Spinal cord (tissue), 10 donors: ENCODE data around the gene DTHD1. TPM values are rescaled to one million over a fixed set of nuclear protein-coding genes. Genes with fewer than 3 reads are reported as not detected.

Experiments
- DNase-seq, 6 donors: peaks; one replicate each; pipeline versions ENCODE4 v3.0.0 to v3.0.0-alpha.2; 2013 to 2015; ENCODE audit warnings: low spot score in 6 of 6, low read depth in 4 of 6
- H3K27ac ChIP-seq: one replicate; pipeline ENCODE4 v1.5.1; 2013; ENCODE audit warnings: low read depth, low read length, control low read depth
- H3K27me3 ChIP-seq: one replicate; pipeline ENCODE4 v1.6.1; 2013; ENCODE audit warnings: low read length; ENCODE audit not compliant: control insufficient read depth, insufficient read depth
- H3K36me3 ChIP-seq: one replicate; pipeline ENCODE4 v1.6.1; 2013; ENCODE audit warnings: low read length; ENCODE audit not compliant: control insufficient read depth, insufficient read depth
- H3K4me1 ChIP-seq: one replicate; pipeline ENCODE4 v1.6.1; 2013; ENCODE audit warnings: low read length; ENCODE audit not compliant: control insufficient read depth, insufficient read depth
- H3K4me3 ChIP-seq: one replicate; pipeline ENCODE4 v1.5.1; 2013; ENCODE audit warnings: low read depth, low read length, control low read depth
- H3K9me3 ChIP-seq: one replicate; pipeline ENCODE4 v1.6.1; 2013; ENCODE audit warnings: low read length; ENCODE audit not compliant: control insufficient read depth, insufficient read depth
- WGBS: methylation state at CpG from one replicate; pipeline ENCODE4 v1.1.5; 2013; ENCODE audit warnings: missing lambda C conversion rate; ENCODE audit not compliant: insufficient coverage; 5-methylcytosine and 5-hydroxymethylcytosine counted together
- long read RNA-seq, 4 donors: transcript quantifications; one replicate each; lab custom pipeline, GENCODE V29; 2026
- polyA plus RNA-seq, 2 donors: library from polyadenylated mRNA; unstranded; fragments of 120-200 nt; gene quantifications; one replicate each; pipeline ENCODE4 v1.2.1, GENCODE V29; 2013; ENCODE audit not compliant: insufficient read length in 2 of 2
- total RNA-seq, 2 donors: library from RNA; depleted of rRNA in 1 of 2; stranded (reverse); fragments of 120-200 nt in 1 of 2; fragments of >200 nt in 1 of 2; gene quantifications; one replicate each; pipeline versions ENCODE4 v1.2.3 to v1.2.4, GENCODE V29; 2013 to 2014
- donor health status: healthy.

Gene DTHD1
- 1 to 10 TPM; 7.6 to 7.8 TPM for total RNA-seq
- 10 to 100 TPM in 1 of 2 donors, 1 to 10 TPM in 1; 5.1 to 13.2 TPM for polyA plus RNA-seq
- long read RNA-seq, donor 1: 0 reads
- long read RNA-seq, donor 2: 0 reads
- long read RNA-seq, donor 3, partial matches to known transcripts: 0 of 1 reads
- long read RNA-seq, donor 3, other reads (novel, unspliced or antisense): 0 of 1 reads
- long read RNA-seq, donor 4: 0 reads

DNA sequence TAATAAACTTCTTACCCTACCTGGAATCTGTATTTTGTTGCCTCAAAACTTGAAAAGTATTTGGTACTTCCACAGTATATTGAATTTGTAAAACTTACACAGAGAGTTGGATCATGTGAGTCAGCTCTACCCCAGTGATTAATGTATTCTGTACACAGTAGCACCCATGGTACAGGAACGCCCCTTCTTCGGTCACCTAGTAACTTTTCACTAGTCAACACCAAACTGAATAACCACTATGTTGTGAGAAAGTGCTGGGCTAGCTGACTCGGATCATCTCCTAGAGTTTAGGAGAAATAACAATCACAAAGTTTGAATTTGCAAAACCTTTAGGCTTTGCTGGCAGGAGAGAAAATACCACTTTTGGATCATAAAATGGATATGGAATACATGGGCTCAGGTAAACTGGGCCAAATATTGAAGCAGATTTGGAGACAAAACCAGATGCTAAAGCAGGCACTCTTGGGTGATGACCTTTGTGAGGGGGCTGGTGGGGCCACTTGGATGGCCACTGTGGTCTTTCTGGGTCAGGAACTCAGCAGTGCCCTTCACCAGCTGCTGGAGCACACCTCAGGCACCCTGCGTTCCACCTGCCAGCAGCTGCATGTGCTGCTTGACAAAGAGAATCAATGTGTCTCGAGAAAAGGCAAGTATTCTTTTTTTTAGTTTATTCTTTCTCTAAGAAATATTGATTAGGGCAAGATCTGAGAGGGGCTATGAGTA is at the start of gene DTHD1:
DTHD1 (plus strand) TSS at position 233 of the 723 bp plus-strand sequence; CDS start at position 376, 143 bp downstream.
- H3K9me3 ChIP-seq: no peaks in the 10 kb centered on the region
- WGBS: no CpG with 5 or more reads among the region's 5 CpGs
- H3K4me1 ChIP-seq: peaks cover 3% of the 10 kb centered on the region
- H3K36me3 ChIP-seq: no peaks in the 10 kb centered on the region
- no peak for DNase-seq
- H3K27ac ChIP-seq: peak within 1 kb of the TSS; percentile 47
- H3K4me3 ChIP-seq: peak within 1 kb of the TSS; percentile 7
- no peaks in the 10 kb centered on the region for H3K27me3 ChIP-seq

DNA sequence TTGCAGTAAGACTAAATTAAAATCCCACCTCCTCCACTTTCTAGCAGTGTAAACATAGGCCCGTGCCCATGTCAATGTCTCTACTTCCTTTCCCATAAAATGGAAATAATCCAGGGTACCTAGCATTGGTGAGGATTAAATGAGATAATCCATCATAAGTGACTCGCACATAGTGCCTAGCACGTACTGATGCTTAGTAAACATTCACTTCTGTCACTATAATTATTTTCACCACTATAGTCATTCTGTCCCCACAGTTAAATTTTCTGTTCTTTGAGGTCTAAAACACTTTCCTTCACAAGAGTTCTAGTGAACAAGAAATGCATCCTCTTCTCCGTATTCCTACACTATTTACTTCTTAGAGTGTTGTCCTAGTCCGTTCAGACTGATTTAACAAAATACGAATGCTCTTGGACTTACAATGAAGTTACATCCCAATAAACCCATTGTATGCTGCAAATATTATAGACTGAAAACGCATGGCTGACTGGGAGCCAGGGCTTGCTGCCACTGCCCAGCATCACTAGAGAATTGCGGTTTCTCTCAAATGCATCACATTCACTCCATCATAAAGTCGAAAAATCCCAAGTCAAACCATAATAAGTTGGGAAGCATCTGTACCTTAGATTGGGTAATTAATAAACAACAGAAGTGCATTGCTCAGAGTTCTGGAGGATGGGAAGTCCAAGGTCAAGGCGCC is 47.7 kb upstream of the DTHD1 start:
- Histone ChIP-seq H3K4me1 (no peaks in the 10 kb centered on the region), H3K27me3 (no peaks in the 10 kb centered on the region), H3K36me3 (no peaks in the 10 kb centered on the region), H3K4me3 (no peak overlapping the region), H3K9me3 (no peaks in the 10 kb centered on the region), H3K27ac (no peak overlapping the region)
- WGBS: 76% methylated on average over 4 of the region's 10 CpGs
- DNase-seq: no peak

DNA sequence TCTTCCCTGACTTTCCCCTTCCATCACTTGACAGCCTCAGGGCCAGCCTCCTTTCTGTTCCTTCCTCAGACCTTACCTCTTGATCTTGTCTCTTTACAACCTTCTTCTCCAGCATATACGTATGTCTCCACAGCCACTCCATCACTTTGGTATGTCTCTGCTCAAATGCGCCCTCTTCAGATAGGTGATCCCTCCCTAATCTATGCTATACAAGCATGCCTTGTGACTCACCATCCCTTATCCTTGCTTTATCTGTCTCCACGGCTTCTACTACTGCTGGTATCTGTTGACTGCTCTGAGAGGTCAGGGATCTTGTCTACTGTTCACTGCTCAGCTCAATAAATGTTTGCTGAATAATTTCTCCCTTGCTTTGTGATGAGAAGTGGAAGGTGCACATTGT is 46.1 kb upstream of the DTHD1 start:
- no peaks in the 10 kb centered on the region for H3K9me3 ChIP-seq
- 96% methylated on average over 2 of the region's 3 CpGs for WGBS
- H3K27me3 ChIP-seq: no peaks in the 10 kb centered on the region
- H3K36me3 ChIP-seq: no peaks in the 10 kb centered on the region
- H3K4me1 ChIP-seq: no peaks in the 10 kb centered on the region
- H3K27ac ChIP-seq: no peak overlapping the region
- DNase-seq: no peak
- H3K4me3 ChIP-seq: no peak overlapping the region

DNA sequence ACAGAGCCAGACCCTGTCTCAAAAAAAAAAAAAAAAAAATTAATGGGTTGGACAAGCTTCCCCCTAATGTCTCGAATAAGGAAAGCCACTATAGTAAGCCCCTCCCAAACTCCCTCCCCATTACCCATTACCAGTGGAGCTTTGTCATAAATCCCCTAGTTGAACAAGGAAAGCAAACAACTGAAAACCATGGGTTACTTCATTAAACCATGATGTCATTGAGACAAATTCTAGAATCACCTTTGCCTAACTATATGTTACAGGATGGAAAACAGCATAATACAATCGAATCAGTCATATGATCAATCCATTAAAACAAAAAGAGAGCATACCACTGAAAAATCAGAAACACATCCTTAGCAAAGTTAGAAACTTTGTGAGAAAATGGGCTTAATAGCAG is 45.3 kb upstream of the DTHD1 start:
- Histone ChIP-seq H3K9me3 (no peaks in the 10 kb centered on the region), H3K27me3 (no peaks in the 10 kb centered on the region), H3K4me3 (no peak overlapping the region), H3K27ac (no peak overlapping the region), H3K4me1 (no peaks in the 10 kb centered on the region), H3K36me3 (no peaks in the 10 kb centered on the region)
- DNase-seq: no peak
- WGBS: no CpG with 5 or more reads among the region's 2 CpGs

DNA sequence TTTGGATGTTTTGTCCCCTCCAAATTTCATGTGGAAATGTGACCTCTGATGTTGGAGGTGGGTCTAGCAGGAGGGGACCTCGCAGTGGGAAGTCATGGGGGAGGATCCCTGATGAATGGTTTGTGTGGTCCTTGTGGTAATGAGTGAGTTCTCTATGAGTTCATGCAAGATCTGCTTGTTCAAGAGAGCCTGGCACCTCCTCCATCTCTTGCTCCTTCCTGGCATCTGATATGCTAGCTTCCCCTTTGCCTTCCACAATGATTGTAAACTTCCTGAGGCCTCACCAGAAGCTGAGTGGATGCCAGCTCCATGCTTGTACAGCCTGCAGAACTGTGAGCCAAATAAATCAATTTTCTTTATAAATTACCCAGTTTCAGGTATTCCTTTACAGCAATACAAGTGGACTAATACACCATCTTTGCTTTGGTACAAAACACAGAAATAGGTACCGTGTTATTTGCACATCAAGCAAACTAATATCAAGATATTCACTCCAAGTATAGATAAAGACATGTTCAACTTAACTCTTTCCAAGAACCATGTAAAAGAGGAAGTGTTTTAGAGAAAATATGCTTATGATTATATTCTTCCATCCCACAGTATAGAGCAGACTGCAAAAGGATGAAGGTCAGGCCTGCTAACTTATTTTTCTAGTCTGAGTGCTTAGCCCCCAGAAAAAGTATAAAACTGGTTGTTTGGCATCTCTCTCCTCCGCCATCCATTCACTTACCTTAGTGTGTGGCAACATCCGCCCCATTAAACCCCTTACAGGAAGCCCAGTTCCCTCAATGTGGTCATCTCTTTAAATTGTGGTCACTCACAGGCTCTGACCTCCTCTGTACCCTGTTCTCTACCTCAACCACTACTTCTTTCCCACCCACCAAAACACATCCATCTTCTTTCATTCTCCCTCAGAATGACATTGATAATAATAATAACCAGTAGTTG is 43.8 kb upstream of the DTHD1 start:
- H3K4me1 ChIP-seq: no peaks in the 10 kb centered on the region
- 82% methylated on average over 3 of the region's 4 CpGs for WGBS

DNA sequence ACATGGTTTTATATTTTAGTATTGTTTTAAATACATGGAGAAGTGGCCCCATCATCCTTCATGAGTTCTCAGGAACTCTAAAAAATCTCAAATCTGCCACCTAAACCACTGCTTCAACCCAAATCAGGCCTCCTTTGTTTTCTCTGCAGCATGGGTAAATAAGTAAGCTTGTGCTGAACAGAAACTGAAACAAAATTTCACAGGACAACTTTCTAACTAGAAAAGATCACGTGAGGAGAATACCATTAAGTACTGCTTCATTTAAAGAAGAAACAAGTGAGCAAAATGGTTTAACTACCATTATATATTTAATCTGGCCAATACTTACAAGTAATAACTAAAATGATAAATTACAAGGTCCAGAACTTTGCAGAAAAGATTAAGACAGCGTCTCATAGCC is 39.6 kb upstream of the DTHD1 start:
- WGBS: no CpG with 5 or more reads among the region's 2 CpGs
- H3K4me1 ChIP-seq: peaks cover 7% of the 10 kb centered on the region
- H3K27me3 ChIP-seq: peaks cover 2% of the 10 kb centered on the region
- no peak overlapping the region for H3K27ac ChIP-seq
- DNase-seq: peak in 1 of 6 donors; percentile 30
- H3K4me3 ChIP-seq: peak overlapping the region; percentile 11
- no peaks in the 10 kb centered on the region for H3K9me3 ChIP-seq
- no peaks in the 10 kb centered on the region for H3K36me3 ChIP-seq

More for the DNA sequence above, 43.8 kb upstream of the DTHD1 start:
- no peak overlapping the region for H3K27ac ChIP-seq
- no peak for DNase-seq
- H3K4me3 ChIP-seq: no peak overlapping the region
- no peaks in the 10 kb centered on the region for H3K27me3 ChIP-seq
- H3K9me3 ChIP-seq: no peaks in the 10 kb centered on the region
- H3K36me3 ChIP-seq: no peaks in the 10 kb centered on the region

DNA sequence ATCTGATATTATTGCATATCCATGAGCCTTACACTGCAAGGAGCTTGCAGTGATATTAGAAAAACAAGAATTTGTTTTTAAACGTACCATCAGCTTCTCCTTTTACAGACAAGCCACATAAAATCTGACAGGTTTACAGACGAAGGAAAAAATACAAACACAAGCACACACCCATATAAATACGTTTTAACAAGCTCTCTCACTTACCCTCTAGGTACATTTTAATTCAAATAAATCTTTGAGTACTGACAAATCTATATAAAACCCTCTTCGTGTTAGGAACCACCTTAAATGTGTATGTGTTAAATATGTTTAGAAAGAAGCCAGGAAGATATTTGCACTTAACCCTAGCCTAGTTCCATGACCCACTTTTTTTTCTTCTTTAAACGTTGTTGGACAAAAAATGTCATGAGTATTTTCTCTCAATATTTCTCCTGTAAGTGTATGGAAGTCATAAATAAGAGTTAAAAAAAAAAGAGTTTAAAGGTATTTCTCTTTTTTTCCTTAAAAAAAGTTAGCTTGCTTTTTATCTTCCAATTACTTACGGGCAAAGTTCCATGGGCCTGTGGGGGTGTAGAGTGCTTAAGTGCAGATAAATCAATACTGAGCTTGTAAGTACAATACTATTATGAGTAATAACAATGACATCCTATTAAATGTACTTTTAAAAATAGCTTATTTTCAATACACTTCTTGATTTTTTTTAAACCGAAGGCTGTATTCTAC is 38.6 kb upstream of the DTHD1 start:
- peak overlapping the region; percentile 70 for H3K4me3 ChIP-seq
- peaks cover 7% of the 10 kb centered on the region for H3K4me1 ChIP-seq
- H3K27ac ChIP-seq: peak overlapping the region; percentile 82
- no peaks in the 10 kb centered on the region for H3K9me3 ChIP-seq
- DNase-seq: peak in 1 of 6 donors; percentile 31
- peaks cover 2% of the 10 kb centered on the region for H3K27me3 ChIP-seq
- H3K36me3 ChIP-seq: no peaks in the 10 kb centered on the region
- no CpG with 5 or more reads among the region's 7 CpGs for WGBS

DNA sequence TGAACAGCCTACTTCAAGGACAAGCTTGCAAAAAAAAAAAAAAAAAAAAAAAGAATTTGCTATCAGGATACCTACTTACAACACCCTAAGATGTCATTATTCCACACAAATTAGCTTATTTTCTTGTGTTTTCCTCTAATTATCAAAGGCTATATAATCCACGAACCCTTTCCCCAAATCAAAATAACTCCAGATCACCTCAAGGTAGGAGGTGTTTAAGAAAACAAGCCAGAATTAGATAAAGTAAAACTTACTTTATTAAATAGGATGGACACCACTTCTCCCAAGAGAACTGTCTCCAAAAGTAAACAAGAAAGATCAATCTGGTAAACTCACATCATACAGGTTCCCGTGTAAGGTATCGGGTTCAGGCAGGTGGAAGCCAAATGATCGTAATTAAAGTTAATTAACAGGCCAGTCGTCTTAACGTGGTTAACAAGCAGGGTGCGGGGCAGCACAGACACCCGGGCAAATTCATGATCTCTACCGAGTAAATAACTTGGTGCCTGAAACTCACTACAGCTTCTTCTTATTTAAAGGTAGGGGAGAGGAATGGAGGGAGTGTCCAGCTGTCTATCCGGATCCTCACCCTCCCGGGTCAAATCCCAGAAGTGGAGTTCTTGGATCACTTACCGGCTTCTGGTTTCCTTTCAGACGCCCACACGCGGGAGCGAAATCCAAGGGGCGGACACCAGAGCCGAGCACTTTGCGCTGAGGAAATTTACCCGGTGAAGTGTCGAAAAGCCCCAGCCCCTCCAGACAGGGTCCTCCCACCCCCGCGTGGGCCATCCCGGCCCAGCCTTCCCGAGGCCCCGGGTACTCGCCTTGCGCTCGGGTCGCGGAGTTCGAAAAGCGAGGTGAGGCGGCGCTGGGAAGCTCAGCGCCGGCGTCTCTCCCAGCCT is 37.8 kb upstream of the DTHD1 start:
- Histone ChIP-seq H3K36me3 (no peaks in the 10 kb centered on the region), H3K4me1 (peaks cover 7% of the 10 kb centered on the region), H3K9me3 (no peaks in the 10 kb centered on the region), H3K27me3 (peaks cover 2% of the 10 kb centered on the region), H3K4me3 (peak overlapping the region; percentile 70), H3K27ac (peak overlapping the region; percentile 82)
- WGBS: under 1% methylated on average over 34 of the region's 38 CpGs
- peak in 2 of 6 donors; percentile 20 to 78 for DNase-seq
